HepG2 (cell line): Measurements from ENCODE around the gene HMGCR. TPM values are rescaled to one million over a fixed set of nuclear protein-coding genes. Genes with fewer than 3 reads are reported as not detected.

Experiments
- ATAC-seq: fragments of 200-7000 bp; cut with Tn5 transposase; 3 replicates; pipeline ENCODE4 v1.9.1; 2020; ENCODE audit warnings: mild to moderate bottlenecking, moderate library complexity
- BruUV-seq: library from RNA; stranded (reverse); fragments of 400-500 nt; replicated peaks from 2 replicates; lab custom pipeline; 2021; lab: Mats Ljungman, UMichigan
- CTCF ChIA-PET: fragments of 300-600 bp; formaldehyde crosslinking; extraction: SDS; loops from one replicate; lab custom pipeline; 2021; ENCODE audit warnings: low total read pairs, inconsistent platforms, low intra/inter-chr PET ratio; lab: Yijun Ruan, JAX
- POLR2A ChIA-PET: fragments of 350-600 bp; sonication (Branson Sonifier 250); formaldehyde crosslinking; loops from one replicate; lab custom pipeline; 2020; ENCODE audit warnings: antibody characterized with exemption, inconsistent platforms; lab: Yijun Ruan, JAX
- DNase-seq: peaks from one replicate; pipeline ENCODE4 v3.0.0-alpha.2; 2015; ENCODE audit warnings: low spot score
- FAIRE-seq: peaks from 3 replicates; lab custom pipeline; 2011; peaks lifted over from hg19 to GRCh38; lab: Jason Lieb, UNC
- H2AFZ ChIP-seq: one replicate; pipeline ENCODE4 v1.6.1; 2011; ENCODE audit warnings: low read length, inconsistent platforms
- H3K27ac ChIP-seq: fragments of 300-600 bp; 3 replicates; pipeline ENCODE4 v1.8.0; 2011; ENCODE audit warnings: mixed run types, mild to moderate bottlenecking, mixed read lengths, low read length, inconsistent platforms; ENCODE audit not compliant: insufficient read depth; ENCODE audit errors: extremely low read length
- H3K27me3 ChIP-seq, 2 experiments: fragments of 200-600 bp in 1 of 2; 2 replicates in 1 of 2; 3 replicates in 1 of 2; pipeline versions ENCODE4 v1.6.0 to v1.8.0; 2011; ENCODE audit warnings: low read length in 2 of 2, mild to moderate bottlenecking in 2 of 2, moderate library complexity in 2 of 2, inconsistent platforms in 1 of 2; ENCODE audit not compliant: insufficient read depth in 2 of 2, control insufficient read depth in 1 of 2
- H3K36me3 ChIP-seq, 2 experiments: fragments of 200-600 bp in 1 of 2; replicated peaks in 1 of 2; 2 replicates in 1 of 2; 3 replicates in 1 of 2; pipeline versions ENCODE4 v1.5.1 to v1.8.0; 2011; ENCODE audit warnings: low read length in 2 of 2, inconsistent platforms in 1 of 2; ENCODE audit not compliant: insufficient read depth in 2 of 2, control insufficient read depth in 1 of 2
- H3K4me1 ChIP-seq: 2 replicates; pipeline ENCODE4 v1.5.1; 2012; ENCODE audit warnings: low read length, inconsistent platforms; ENCODE audit not compliant: insufficient read depth
- H3K4me2 ChIP-seq: 2 replicates; pipeline ENCODE4 v1.6.0; 2011; ENCODE audit warnings: low read depth, low read length, inconsistent platforms
- H3K4me3 ChIP-seq, 3 experiments: fragments of 200-600 bp in 1 of 3; sonication (generic), shearing (Covaris generic) in 1 of 3; replicated peaks in 1 of 3; 2 replicates each; pipeline ENCODE4 v1.5.1; 2011 to 2016; ENCODE audit warnings: low read length in 3 of 3, inconsistent platforms in 2 of 3, low read depth in 2 of 3, mild to moderate bottlenecking in 2 of 3, control low read depth in 1 of 3, mixed read lengths in 1 of 3; ENCODE audit not compliant: insufficient read depth in 1 of 3
- H3K79me2 ChIP-seq: one replicate; pipeline ENCODE4 v1.6.1; 2011; ENCODE audit warnings: low read length, inconsistent platforms; ENCODE audit not compliant: insufficient read depth
- H3K9ac ChIP-seq: 2 replicates; pipeline ENCODE4 v1.6.0; 2011; ENCODE audit warnings: mild to moderate bottlenecking, low read depth, low read length, inconsistent platforms; ENCODE audit not compliant: insufficient read depth
- H3K9me3 ChIP-seq: 2 replicates; pipeline ENCODE4 v1.5.1; 2012; ENCODE audit warnings: mild to moderate bottlenecking, low read length
- H4K20me1 ChIP-seq: 2 replicates; pipeline ENCODE4 v1.6.0; 2011; ENCODE audit warnings: inconsistent platforms, mild to moderate bottlenecking, low read length, moderate library complexity; ENCODE audit not compliant: insufficient read depth
- BORCS8-MEF2B ChIP-seq: sonication (generic); formaldehyde crosslinking; IDR thresholded peaks from 2 replicates; pipeline ENCODE4 v1.8.0; 2022; ENCODE audit warnings: mild to moderate bottlenecking, missing genetic modification reagents
- CEBPB ChIP-seq: IDR thresholded peaks from 2 replicates; pipeline ENCODE4 v1.6.1; 2011; ENCODE audit warnings: low read depth, low read length, improper control_type of control experiment, borderline replicate concordance
- CEBPG ChIP-seq: IDR thresholded peaks from 2 replicates; pipeline ENCODE4 v1.6.1; 2016
- KAT8 ChIP-seq: IDR thresholded peaks from 2 replicates; pipeline ENCODE4 v1.6.1; 2016; ENCODE audit warnings: missing genetic modification reagents, missing compliant biosample characterization
- MBD4 ChIP-seq: IDR thresholded peaks from 2 replicates; pipeline ENCODE4 v1.6.1; 2012; ENCODE audit warnings: low read length, inconsistent platforms, borderline replicate concordance
- POLR2A ChIP-seq, 2 experiments: IDR thresholded peaks; 2 replicates each; pipeline ENCODE4 v1.6.1; 2011; ENCODE audit warnings: low read depth in 2 of 2, low read length in 2 of 2, mild to moderate bottlenecking in 1 of 2, moderate library complexity in 1 of 2; ENCODE audit not compliant: insufficient read depth in 1 of 2
- POLR2G ChIP-seq: fragments of 200-400 bp; formaldehyde crosslinking; IDR thresholded peaks from 2 replicates; pipeline ENCODE4 v1.6.1; 2018; ENCODE audit warnings: mild to moderate bottlenecking, low read depth, low read length, moderate library complexity
- RBM22 ChIP-seq: fragments of 200-400 bp; formaldehyde crosslinking; optimal IDR thresholded peaks from 2 replicates; pipeline ENCODE3; 2017; ENCODE audit warnings: mild to moderate bottlenecking, low read length, moderate library complexity
- REPIN1 ChIP-seq: sonication (generic); formaldehyde crosslinking; IDR thresholded peaks from 2 replicates; pipeline ENCODE4 v1.8.0; 2022; ENCODE audit warnings: missing genetic modification reagents, low read depth, mild to moderate bottlenecking, borderline replicate concordance
- ZNF205 ChIP-seq: IDR thresholded peaks from 2 replicates; pipeline ENCODE4 v1.6.1; 2018; ENCODE audit warnings: missing biosample characterization, missing genetic modification reagents
- ZNF329 ChIP-seq: sonication (generic); formaldehyde crosslinking; IDR thresholded peaks from 2 replicates; pipeline ENCODE4 v1.9.0; 2021; ENCODE audit warnings: low read depth, mild to moderate bottlenecking, missing genetic modification reagents
- WGBS: methylation state at CpG from one replicate; pipeline ENCODE4 v1.1.6; 2017; ENCODE audit warnings: low lambda C conversion rate; 5-methylcytosine and 5-hydroxymethylcytosine counted together
- in situ Hi-C: cut with HindIII; loops from 2 replicates; pipeline ENCODE4 v1.10.0; 2017; ENCODE audit warnings: low pct_unique_long_range_greater_than_20kb; ENCODE audit not compliant: extremely low pct_ligation_motif_present
- intact Hi-C: fragments of 100-400 bp; cut with micrococcal nuclease; formaldehyde crosslinking; loops from one replicate; pipeline ENCODE4 v1.10.0; 2022; ENCODE audit not compliant: unreplicated experiment
- polyA plus RNA-seq, 8 experiments: library from polyadenylated mRNA; depleted of rRNA in 3 of 8; stranded (reverse) in 7 of 8; unstranded in 1 of 8; fragments of >200 nt; fragmentation: Illumina TruSeq in 4 of 8; extraction: Trizol in 4 of 8; gene quantifications; 2 replicates each; pipeline versions ENCODE4 v1.2.1 to v1.2.3, GENCODE V29; 2011 to 2016; ENCODE audit warnings: low read depth in 4 of 8, missing spikeins in 1 of 8, mixed read lengths in 1 of 8; ENCODE audit not compliant: insufficient read depth in 1 of 8
- total RNA-seq, 5 experiments: library from RNA; depleted of rRNA; stranded (reverse); fragments of >200 nt; fragmentation: Illumina TruSeq; extraction: Trizol; gene quantifications; 2 replicates each; pipeline ENCODE4 v1.2.3, GENCODE V29; 2016; ENCODE audit warnings: low read depth in 1 of 5
- TF ChIP-seq, protein P1 (sequence below): sonication (generic); formaldehyde crosslinking; IDR thresholded peaks from 2 replicates; pipeline ENCODE4 v1.5.1; 2020; ENCODE audit warnings: mild to moderate bottlenecking, moderate library complexity, missing genetic modification reagents
- TF ChIP-seq, protein P2 (sequence below): sonication (generic); formaldehyde crosslinking; IDR thresholded peaks from 2 replicates; pipeline ENCODE4 v1.5.1; 2020; ENCODE audit warnings: mild to moderate bottlenecking, missing genetic modification reagents, borderline replicate concordance
- TF ChIP-seq, protein P3 (sequence below): sonication (generic); formaldehyde crosslinking; IDR thresholded peaks from 2 replicates; pipeline ENCODE4 v1.8.1; 2022; ENCODE audit warnings: mild to moderate bottlenecking, missing genetic modification reagents

The HMGCR gene
- total and polyA plus RNA-seq, 2 of the 13 experiments (the other 11 are each of a cell fraction or from before 2014, with no cell fraction given): 43.0 to 144 TPM

DNA sequence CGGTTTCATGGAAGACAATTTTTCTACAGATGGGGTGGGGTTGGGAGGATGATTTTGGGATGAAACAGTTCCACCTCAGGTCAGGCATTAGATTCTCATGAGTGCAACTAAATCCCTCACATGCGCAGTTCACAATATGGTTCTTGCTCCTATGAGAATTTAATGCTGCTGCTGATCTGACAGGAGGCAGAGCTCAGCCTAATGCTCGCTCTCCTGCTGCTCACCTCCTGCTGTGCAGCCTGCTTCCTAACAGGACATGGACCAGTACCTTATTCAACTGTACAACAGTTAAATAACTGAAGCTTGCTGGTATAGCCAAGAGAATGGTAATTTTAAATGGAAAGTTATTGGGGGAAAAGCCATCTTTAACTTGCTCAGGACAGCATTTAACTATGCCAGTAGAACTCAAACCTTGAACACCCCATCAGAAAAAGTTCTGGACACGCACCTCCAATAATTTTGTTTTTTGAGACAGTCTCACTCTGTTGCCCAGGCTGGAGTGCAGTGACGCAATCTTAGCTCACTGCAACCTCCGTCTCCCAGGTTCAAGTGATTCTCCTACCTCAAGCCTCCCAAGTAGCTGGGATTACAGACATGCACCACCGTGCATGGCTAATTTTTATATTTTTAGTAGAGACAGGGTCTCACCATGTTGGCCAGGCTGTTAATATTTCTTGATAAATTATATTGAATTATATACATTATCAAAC, 27.7 kb downstream of the HMGCR start:
- 0 out of 2 replicates have a peak, but pooled peaks cover 3% of the 10 kb centered on the region for H4K20me1 ChIP-seq
- H3K27ac ChIP-seq: no peak overlapping the region
- no peak overlapping the region for H3K4me2 ChIP-seq
- intact Hi-C loops (no loop called here), in situ Hi-C loops (no loop called here)
- no peaks in the 10 kb centered on the region for H3K4me1 ChIP-seq
- no peak overlapping the region for H2AFZ ChIP-seq
- CTCF ChIA-PET: no interaction called here
- no peaks in the 10 kb centered on the region for H3K79me2 ChIP-seq
- H3K9ac ChIP-seq: no peak overlapping the region
- 0 out of 2 replicates have a peak, but pooled peaks have one; percentile 10 for TF ChIP-seq POLR2G
- peak; percentile 60; the same call in 1 of the 2 replicates for TF ChIP-seq BORCS8-MEF2B (CRISPR knock-in tag)
- TF ChIP-seq ZNF329 (CRISPR knock-in tag): no peak
- TF ChIP-seq ZNF205 (CRISPR knock-in tag): no peak
- peak; percentile 45; the same call in 1 of the 2 replicates for TF ChIP-seq CEBPG (CRISPR knock-in tag)
- TF ChIP-seq MBD4: peak; percentile 37; the same call in 1 of the 2 replicates
- TF ChIP-seq, protein P1, sequence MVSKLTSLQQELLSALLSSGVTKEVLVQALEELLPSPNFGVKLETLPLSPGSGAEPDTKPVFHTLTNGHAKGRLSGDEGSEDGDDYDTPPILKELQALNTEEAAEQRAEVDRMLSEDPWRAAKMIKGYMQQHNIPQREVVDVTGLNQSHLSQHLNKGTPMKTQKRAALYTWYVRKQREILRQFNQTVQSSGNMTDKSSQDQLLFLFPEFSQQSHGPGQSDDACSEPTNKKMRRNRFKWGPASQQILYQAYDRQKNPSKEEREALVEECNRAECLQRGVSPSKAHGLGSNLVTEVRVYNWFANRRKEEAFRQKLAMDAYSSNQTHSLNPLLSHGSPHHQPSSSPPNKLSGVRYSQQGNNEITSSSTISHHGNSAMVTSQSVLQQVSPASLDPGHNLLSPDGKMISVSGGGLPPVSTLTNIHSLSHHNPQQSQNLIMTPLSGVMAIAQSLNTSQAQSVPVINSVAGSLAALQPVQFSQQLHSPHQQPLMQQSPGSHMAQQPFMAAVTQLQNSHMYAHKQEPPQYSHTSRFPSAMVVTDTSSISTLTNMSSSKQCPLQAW (CRISPR knock-in tag): no peak
- TF ChIP-seq, protein P2, sequence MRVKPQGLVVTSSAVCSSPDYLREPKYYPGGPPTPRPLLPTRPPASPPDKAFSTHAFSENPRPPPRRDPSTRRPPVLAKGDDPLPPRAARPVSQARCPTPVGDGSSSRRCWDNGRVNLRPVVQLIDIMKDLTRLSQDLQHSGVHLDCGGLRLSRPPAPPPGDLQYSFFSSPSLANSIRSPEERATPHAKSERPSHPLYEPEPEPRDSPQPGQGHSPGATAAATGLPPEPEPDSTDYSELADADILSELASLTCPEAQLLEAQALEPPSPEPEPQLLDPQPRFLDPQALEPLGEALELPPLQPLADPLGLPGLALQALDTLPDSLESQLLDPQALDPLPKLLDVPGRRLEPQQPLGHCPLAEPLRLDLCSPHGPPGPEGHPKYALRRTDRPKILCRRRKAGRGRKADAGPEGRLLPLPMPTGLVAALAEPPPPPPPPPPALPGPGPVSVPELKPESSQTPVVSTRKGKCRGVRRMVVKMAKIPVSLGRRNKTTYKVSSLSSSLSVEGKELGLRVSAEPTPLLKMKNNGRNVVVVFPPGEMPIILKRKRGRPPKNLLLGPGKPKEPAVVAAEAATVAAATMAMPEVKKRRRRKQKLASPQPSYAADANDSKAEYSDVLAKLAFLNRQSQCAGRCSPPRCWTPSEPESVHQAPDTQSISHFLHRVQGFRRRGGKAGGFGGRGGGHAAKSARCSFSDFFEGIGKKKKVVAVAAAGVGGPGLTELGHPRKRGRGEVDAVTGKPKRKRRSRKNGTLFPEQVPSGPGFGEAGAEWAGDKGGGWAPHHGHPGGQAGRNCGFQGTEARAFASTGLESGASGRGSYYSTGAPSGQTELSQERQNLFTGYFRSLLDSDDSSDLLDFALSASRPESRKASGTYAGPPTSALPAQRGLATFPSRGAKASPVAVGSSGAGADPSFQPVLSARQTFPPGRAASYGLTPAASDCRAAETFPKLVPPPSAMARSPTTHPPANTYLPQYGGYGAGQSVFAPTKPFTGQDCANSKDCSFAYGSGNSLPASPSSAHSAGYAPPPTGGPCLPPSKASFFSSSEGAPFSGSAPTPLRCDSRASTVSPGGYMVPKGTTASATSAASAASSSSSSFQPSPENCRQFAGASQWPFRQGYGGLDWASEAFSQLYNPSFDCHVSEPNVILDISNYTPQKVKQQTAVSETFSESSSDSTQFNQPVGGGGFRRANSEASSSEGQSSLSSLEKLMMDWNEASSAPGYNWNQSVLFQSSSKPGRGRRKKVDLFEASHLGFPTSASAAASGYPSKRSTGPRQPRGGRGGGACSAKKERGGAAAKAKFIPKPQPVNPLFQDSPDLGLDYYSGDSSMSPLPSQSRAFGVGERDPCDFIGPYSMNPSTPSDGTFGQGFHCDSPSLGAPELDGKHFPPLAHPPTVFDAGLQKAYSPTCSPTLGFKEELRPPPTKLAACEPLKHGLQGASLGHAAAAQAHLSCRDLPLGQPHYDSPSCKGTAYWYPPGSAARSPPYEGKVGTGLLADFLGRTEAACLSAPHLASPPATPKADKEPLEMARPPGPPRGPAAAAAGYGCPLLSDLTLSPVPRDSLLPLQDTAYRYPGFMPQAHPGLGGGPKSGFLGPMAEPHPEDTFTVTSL (CRISPR knock-in tag): no peak
- 0 out of 2 replicates have a peak, but pooled peaks have one; percentile 21 for TF ChIP-seq REPIN1 (CRISPR knock-in tag)
- no peak for TF ChIP-seq KAT8 (CRISPR knock-in tag)
- 0 out of 2 replicates have a peak, but pooled peaks have one; percentile 18 for TF ChIP-seq CEBPB
- peak in 1 of 2 experiments; percentile 16; a peak in 1 of 4 replicates for TF ChIP-seq POLR2A (IDR thresholded peaks at IDR 0.05; ENCODE audit: insufficient read depth in 1 of 2, low read depth in 2 of 2, low read length in 2 of 2)
- TF ChIP-seq, protein P3, sequence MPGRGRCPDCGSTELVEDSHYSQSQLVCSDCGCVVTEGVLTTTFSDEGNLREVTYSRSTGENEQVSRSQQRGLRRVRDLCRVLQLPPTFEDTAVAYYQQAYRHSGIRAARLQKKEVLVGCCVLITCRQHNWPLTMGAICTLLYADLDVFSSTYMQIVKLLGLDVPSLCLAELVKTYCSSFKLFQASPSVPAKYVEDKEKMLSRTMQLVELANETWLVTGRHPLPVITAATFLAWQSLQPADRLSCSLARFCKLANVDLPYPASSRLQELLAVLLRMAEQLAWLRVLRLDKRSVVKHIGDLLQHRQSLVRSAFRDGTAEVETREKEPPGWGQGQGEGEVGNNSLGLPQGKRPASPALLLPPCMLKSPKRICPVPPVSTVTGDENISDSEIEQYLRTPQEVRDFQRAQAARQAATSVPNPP (CRISPR knock-in tag): 0 out of 2 replicates have a peak, but pooled peaks have one; percentile 1
- peak; percentile 3 for TF ChIP-seq RBM22
- peak; percentile 3 for ATAC-seq
- no peak for FAIRE-seq
- DNase-seq: no peak
- H3K27me3 ChIP-seq: no peaks in the 10 kb centered on the region
- no peak overlapping the region for H3K4me3 ChIP-seq
- no TSS peak for BruUV-seq
- H3K36me3 ChIP-seq: peaks cover 4 to 7% of the 10 kb centered on the region in 2 experiments; a peak in 4 of 5 replicates
- H3K9me3 ChIP-seq: no peaks in the 10 kb centered on the region
- 93% methylated on average over 7 of the region's 7 CpGs for WGBS
- POLR2A ChIA-PET: interaction anchor here (1.2 kb wide), 1 partner anchor 28 kb away, joined by 3 read pairs; the partner anchor contains the start of gene HMGCR
